ENCODE results near the gene FAM120A.
"Not testable (repeated sequence)": the region's sequence is repeated elsewhere in the genome, so short reads cannot be mapped to it uniquely, and the experiment has no call there.

The FAM120A gene

GRCh38 chr9:93511228-93511627, 59.7 kb downstream of the FAM120A start:
- not testable (repeated sequence) for DNase-seq (ENCODE audit: low read depth in 2 of 2)

GRCh38 chr9:93512170-93512812, 60.8 kb downstream of the FAM120A start:
- not testable (repeated sequence) for DNase-seq (ENCODE audit: low read depth in 2 of 2)

GRCh38 chr9:93513606-93514005, 62.1 kb downstream of the FAM120A start:
- DNase-seq (ENCODE audit: low read depth in 2 of 2): no peak

GRCh38 chr9:93517331-93517730, 65.8 kb downstream of the FAM120A start:
- DNase-seq (ENCODE audit: low read depth in 2 of 2): no peak

GRCh38 chr9:93520523-93520922, 69.0 kb downstream of the FAM120A start:
- DNase-seq (ENCODE audit: low read depth in 2 of 2): no peak

GRCh38 chr9:93522736-93523135, 71.3 kb downstream of the FAM120A start:
- DNase-seq (ENCODE audit: low read depth in 2 of 2): no peak

GRCh38 chr9:93523518-93524144, 72.1 kb downstream of the FAM120A start:
- no peak for DNase-seq (ENCODE audit: low read depth in 2 of 2)

- DNase-seq (ENCODE audit: low read depth in 2 of 2): no peak
Observed at GRCh38 chr9:93525476-93525875, 74.0 kb downstream of the FAM120A start.

- DNase-seq (ENCODE audit: low read depth in 2 of 2): no peak
Observed at GRCh38 chr9:93531374-93531773, 79.9 kb downstream of the FAM120A start.

GRCh38 chr9:93532141-93532540, 80.7 kb downstream of the FAM120A start:
- no peak for DNase-seq (ENCODE audit: low read depth in 2 of 2)

GRCh38 chr9:93533863-93534262, 82.4 kb downstream of the FAM120A start:
- no peak for DNase-seq (ENCODE audit: low read depth in 2 of 2)

- DNase-seq (ENCODE audit: low read depth in 2 of 2): no peak
Observed at GRCh38 chr9:93536167-93536566, 84.7 kb downstream of the FAM120A start.

GRCh38 chr9:93536874-93537273, 85.4 kb downstream of the FAM120A start:
- DNase-seq (ENCODE audit: low read depth in 2 of 2): no peak

- no peak for DNase-seq (ENCODE audit: low read depth in 2 of 2)
Observed at GRCh38 chr9:93540305-93540704, 88.8 kb downstream of the FAM120A start.

- DNase-seq (ENCODE audit: low read depth in 2 of 2): no peak
Observed at GRCh38 chr9:93541005-93541404, 89.5 kb downstream of the FAM120A start.

- DNase-seq (ENCODE audit: low read depth in 2 of 2): no peak
Observed at GRCh38 chr9:93541581-93542349, 90.3 kb downstream of the FAM120A start.

- DNase-seq (ENCODE audit: low read depth in 2 of 2): no peak
Observed at GRCh38 chr9:93543117-93543516, 91.6 kb downstream of the FAM120A start.

GRCh38 chr9:93546356-93546755, 94.9 kb downstream of the FAM120A start:
- no peak for DNase-seq (ENCODE audit: low read depth in 2 of 2)

GRCh38 chr9:93549611-93550010, 98.1 kb downstream of the FAM120A start:
- DNase-seq (ENCODE audit: low read depth in 2 of 2): no peak

GRCh38 chr9:93552923-93553322, 101.4 kb downstream of the FAM120A start:
- DNase-seq (ENCODE audit: low read depth in 2 of 2): no peak

GRCh38 chr9:93555370-93555769, 103.9 kb downstream of the FAM120A start:
- no peak for DNase-seq (ENCODE audit: low read depth in 2 of 2)

- no peak for DNase-seq (ENCODE audit: low read depth in 2 of 2)
Observed at GRCh38 chr9:93557366-93558137, 106.1 kb downstream of the FAM120A start.

Measured in stimulated activated CD4-positive, alpha-beta T cell treated with anti-CD3 and anti-CD28 coated beads, Interleukin-15, amount 100 ng/mL, for 48 hours (primary cell).